ENCODE results near the gene USP12. TPM values are rescaled to one million over a fixed set of nuclear protein-coding genes. Genes with fewer than 3 reads are reported as not detected.
"Not testable (repeated sequence)": the region's sequence is repeated elsewhere in the genome, so short reads cannot be mapped to it uniquely, and the experiment has no call there.

The USP12 gene
- total RNA-seq, 1 donor from 2014 or later: 30.9 TPM

DNA sequence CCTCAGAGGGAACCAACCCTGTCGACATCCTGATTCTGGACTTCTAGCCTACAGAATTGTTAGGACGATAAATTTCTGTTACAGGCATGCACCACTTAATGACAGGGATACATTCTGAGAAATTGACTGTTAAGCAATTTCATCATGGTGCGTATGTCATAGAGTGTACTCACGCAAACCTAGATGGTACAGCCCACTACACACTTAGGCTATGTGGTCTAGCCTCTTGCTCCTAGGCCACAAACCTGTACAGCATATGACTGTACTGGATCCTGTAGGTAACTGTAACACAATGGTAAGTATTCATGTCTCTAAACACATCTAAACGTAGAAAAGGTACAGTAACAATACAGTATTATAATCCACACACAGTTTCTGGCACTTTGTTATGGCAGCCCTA is 13.3 kb downstream of the USP12 start:
- no peak for DNase-seq (ENCODE audit: extremely low read depth, low read depth, low spot score)

DNA sequence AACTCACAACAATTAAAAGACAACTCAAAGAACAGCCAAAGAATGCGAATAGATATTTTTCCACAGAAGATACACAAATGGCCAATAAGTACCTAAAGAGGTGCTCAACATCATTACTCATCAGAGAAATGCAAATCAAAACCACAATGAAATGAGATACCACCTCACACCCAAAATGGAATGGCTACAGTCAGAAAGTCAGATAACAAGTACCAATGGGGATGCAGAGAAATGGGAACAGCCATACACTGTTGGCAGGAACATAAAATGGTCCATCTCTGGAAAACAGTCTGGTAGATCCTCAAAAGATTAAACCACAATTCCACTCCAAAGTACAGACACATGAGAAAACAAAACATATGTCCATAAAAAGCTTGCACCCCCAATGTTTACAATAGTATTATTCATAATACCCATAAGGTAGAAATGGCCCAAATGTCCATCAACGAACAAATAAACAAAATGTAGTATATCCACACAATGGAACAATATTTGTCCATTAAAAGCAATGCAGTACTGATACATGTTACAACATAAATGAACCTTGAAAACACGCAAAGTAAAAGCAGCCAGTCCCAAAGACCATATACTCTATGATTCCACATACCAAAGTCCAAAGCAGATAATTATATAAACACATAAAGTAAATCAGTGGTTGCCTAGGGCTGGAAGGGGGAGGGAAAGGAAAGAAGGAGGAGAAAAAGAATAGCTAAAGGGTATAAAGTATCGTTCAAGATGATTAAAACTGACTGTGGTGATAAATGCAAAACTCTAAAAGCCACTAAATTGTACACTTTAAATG is 19.6 kb downstream of the USP12 start:
- no peak for DNase-seq (ENCODE audit: extremely low read depth, low read depth, low spot score)

DNA sequence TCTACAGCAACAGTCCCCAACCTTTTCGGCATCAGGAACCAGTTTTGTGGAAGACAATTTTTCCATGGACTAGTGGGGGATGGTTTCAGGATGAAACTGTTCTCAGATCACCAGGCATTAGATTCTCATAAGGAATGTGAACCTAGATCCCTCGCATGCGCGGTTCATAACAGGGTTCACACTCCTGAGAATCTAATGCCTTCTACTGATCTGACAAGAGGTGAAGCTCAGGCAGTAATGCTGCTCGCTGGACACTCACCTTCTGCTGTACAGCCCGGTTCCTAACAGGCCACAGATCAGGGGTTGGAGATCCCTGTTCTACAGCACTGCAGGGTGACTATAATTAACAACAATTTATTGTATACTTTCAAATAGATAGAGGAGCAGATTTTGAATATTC is 21.9 kb downstream of the USP12 start:
- no peak for DNase-seq (ENCODE audit: extremely low read depth, low read depth, low spot score)

DNA sequence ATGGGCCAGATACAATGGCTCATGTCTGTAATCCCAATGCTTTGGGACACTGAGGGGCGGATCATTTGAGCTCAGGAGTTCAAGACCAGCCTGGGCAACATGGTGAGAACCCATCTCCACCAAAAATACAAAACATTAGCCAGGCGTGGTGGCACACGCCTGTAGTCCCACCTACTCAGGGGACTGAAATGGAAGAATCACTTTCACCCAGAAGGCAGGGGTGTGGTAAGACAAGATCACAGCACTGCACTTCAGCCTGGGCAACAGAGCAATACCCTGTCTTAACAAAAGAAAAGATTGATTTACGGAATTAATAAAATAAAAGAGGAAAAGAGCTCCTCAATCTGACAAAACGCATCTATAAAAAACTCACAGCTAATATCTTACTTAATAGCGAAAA is 22.7 kb downstream of the USP12 start:
- no peak for DNase-seq (ENCODE audit: extremely low read depth, low read depth, low spot score)

DNA sequence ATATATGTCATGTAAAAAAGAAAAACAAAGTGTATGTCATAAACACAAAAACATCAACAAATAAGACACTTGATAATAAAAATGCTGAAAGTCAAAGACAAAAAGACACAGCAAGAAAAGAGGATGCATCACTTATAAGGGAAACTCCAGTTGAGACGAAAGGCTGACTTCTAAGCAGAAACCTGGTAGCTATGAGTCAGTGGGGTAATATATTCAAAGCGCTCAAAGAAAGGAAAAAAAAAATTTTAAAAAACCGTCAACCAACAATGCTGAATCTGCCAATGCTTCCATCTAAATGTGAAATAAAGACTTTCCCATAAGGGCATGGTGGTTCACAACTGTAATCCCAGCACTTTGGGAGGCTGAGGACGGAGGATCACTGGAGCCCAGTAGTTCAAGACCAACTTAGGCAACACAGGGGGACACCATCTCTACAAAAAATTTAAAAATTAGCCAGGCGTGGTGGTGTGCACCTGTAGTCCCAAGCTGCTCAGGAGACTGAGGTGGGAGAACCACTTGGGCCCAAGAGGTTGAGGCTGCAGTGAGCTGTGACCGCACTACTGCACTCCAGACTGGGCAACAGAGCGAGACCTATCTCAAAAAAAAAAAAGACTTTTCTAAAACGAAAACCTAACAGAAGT is 24.0 kb downstream of the USP12 start:
- no peak for DNase-seq (ENCODE audit: extremely low read depth, low read depth, low spot score)

DNA sequence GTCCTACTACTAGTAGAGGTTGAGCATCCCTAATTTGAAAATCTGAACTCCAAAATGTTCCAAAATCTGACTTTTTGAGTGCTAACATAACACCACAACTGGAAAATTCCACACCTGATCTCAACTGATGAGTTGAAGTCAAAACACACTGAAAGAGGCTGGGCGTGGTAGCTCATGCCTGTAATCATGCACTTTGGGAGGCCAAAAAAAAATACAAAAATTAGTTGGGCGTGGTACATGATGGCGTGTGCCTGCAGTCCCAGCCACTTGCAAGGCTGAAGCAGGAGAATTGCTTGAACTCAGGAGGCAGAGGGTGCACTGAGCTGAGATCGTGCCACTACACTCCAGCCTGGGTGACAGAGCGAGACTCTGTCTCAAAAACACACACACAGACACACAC is 29.9 kb downstream of the USP12 start:
- DNase-seq (ENCODE audit: extremely low read depth, low read depth, low spot score): no peak

DNA sequence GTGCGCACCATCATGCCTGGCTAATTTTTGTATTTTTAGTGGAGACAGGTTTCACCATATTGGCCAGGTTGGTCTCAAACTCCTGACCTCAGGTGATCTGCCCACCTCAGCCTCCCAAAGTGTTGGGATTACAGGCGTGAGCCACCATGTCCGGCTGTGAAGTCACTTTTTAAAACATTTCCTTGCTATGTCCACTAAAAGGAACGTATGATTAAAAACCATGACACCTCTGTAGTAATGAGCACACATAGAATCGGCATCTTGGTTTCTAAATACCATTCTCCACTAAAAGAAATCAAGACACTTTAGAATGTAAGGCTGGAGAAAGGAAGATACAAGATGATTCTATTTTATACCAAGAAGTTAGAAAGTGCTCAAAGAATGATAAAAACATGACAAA is 30.5 kb downstream of the USP12 start:
- not testable (repeated sequence) for DNase-seq (ENCODE audit: extremely low read depth, low read depth, low spot score)

DNA sequence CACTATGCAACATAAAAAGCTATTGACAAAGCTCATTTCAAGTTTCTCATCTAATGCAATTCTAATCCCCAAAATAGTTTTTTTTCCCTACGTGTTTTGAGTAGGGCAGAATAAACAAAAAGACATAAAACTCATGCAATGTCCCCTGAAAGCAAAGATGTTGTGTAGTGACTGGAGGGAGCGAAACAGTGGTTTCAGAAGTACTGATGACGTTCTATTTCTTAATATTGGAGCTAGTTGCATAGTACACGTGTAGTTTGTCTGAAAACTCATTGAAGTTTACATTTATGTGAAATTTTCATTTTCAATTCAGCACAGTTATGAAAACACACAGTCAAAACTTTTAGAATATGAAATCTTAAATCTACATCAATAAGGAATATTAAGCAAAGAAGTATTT is 31.6 kb downstream of the USP12 start:
- no peak for DNase-seq (ENCODE audit: extremely low read depth, low read depth, low spot score)

DNA sequence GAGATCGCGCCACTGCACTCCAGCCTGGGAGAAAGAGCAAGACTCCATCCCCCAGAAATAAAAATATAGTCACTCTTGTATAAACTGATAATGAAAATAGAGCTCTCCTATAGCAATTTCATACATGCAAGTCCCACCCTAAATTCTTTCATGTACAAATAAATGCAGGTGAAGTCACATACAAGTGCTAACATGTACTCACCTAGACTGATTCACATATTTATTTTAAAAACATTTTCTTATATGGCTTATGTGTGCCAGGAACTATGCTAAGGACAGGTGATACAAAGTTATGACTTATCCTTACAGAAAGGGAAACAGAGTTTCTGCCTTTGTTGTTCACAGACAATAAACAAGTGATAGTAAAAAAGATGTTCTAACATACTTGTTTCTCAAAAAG is 32.0 kb downstream of the USP12 start:
- no peak for DNase-seq (ENCODE audit: extremely low read depth, low read depth, low spot score)

DNA sequence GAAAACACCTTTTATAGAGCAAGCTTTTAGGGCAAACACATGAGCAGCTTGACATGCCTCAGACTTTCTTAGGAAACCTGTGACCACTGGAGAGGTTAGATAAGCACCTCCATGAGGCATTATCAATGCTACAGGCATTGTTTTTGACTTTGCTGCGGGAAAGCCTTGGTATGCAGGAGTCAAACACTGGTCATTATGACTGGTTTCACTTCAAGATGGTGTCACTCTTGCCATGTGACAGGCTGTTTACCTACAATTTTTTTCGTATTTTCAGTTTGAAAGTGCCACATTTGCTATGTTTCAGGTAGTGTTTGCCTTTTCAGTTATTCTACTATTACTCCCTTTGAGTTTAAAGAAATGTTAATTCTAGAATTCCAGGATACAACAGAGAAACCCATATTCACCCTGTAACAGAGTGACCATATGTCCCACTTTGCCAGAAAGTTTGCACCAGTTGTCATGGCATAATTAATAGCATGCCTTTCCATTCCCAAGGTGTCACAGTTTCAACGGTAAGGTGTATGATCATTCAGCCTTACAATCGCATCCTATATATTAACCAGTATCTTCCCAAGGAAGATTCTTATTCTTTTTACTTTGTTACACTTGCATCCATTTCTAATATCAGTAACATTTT is 33.0 kb downstream of the USP12 start:
- DNase-seq (ENCODE audit: extremely low read depth, low read depth, low spot score): no peak

DNA sequence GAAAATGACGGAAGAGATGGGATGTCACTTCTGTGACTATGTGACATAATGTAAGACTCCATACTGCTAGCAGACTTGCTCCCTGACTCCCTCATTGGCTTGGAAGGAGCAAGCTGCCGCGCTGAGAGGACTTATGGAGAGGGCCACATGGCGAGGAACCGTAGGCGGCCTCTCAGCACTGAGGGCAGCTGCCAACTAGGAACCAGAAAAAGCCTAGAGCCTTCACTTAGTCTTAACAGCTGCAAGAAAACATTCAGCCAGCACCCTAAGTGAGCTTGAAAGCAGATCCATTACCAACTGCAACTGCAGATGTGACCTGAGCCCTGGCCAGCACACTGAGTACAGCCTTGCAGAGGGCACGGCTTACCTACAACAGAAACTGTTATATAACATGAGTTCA is 33.9 kb downstream of the USP12 start:
- DNase-seq (ENCODE audit: extremely low read depth, low read depth, low spot score): no peak

DNA sequence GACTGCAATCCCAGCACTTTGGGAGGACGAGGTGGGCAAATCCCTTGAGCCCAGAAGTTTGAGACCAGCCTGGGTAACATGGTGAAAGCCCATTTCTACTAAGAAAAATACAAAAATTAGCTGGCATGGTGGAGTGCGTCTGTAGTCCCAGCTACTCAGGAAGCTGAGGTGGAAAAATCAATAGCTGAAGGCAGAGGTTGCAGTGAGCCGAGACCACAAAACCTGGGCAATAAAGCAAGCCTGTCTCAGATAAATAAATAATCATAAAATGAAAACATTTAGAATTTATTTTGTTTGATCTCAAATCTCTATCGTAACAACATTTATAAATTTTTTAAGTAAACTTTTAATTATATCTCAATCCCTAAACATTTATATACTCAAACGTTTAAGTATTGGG is 36.6 kb downstream of the USP12 start:
- no peak for DNase-seq (ENCODE audit: extremely low read depth, low read depth, low spot score)

DNA sequence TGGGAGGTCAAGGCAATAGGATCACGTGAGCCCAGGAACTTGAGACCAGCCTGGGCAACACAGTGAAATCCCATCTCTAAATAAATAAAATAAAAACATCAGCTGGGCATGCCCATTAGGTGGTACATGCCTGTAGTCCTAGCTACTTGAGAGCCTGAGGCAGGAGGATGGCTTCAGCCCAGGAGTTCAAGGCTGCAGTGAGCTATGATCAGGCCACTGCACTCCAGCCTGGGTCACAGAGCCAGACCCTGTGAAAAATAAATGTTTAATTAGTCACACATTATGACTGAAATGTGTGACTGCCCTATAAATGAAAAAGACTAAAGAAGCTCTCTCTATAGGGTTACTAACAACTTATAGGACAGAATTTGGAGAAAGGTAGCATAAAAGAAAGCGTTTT is 37.7 kb downstream of the USP12 start:
- no peak for DNase-seq (ENCODE audit: extremely low read depth, low read depth, low spot score)

DNA sequence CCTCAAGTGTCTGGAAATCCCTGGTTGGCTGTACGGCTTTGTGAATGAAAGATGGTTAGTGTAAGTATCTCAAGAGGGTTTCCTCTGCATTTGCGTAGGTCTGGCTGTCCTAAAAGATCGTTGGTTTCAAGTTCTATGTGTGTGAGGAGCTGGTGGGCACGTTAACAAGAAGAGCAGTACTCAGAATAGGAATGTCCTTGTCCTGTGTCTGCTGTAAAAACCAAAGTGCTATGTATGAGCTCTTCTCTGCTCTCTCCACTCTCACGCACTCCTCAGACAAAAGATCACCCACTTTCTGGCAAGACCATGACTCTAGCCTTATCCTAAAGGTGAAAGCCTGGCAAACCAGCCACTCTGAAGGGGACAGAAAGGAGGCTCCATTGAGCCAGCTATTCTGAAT is 39.1 kb downstream of the USP12 start:
- no peak for DNase-seq (ENCODE audit: extremely low read depth, low read depth, low spot score)

DNA sequence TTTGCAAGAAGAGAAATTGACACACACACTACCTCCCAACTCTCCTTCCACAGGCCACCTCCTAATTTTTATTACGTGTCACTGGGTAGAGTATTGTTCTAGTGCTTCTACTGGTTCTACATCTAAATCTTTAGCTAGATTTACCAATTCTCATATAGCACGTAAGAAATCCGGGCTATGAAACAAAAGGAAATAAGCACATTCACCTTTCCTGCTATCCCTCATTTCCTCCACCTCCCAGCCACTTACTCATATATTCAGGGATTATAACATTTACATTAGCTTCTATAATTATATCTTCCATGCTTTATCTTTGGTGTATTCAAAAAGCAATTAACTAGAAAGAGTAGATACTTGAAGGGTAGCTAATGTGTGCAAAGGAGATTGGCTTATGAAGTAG is 39.7 kb downstream of the USP12 start:
- no peak for DNase-seq (ENCODE audit: extremely low read depth, low read depth, low spot score)

DNA sequence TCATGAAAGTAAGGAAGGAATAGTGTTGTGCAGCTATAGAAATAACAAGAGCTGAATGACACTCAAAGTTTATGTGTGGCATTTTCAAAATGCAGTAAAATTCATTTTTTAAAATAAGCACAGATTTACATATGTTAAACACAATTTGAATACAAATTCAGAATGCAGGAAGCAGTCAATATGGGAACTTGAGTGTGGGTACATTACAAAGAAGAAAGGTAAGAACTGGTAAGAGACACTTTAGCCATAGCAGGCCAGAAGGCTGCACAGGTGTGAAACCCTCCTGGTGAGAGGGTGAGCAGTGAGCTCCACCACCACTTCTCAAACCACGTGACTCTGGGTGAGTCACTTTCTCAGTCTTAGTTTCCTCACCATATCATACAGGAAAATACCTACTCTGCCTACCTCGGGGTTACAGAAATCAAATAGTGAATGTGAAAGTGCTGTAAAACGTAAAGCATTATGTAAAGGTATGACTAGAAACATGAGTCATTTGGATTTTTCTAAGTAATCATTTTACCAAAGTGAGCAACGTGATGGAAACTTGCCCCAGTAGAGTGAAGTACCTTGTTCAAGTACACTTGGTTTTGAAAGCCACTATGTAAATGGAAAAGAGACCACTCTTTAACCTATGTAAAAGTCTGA is 40.5 kb downstream of the USP12 start:
- DNase-seq (ENCODE audit: extremely low read depth, low read depth, low spot score): no peak

DNA sequence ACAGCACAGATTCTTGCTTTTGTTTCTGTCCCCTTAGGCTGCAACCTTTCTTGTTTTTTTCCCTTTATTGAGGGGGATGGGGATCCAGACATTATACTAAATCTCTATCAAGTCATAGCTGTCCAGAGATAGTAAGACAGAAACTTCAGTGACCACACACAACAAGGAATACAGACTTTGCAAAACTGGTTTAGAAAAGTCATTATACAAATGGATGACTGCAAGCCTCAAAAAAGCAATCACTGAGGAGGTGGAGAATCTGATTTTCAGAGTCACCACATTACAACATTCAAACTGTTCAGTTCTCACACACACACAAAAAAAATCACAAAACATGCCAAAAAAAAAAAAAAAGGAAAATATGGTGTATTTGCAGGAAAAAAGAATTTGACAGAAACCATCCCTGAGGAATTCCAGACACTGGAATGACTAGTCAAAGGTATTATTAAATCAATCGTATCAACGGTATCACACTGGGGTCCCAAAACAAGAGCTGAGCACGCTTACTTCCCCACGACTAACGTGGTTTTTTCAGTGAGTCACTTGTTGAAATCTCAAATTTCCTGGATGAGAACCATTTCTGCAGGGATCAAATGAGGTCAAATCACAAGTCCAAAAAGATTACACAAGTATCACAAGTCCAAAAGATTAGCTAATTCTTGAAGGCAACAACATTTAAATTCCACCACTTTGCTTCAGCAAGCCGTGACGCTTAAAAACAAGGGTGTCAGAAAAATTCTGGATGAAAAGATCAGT is 41.2 kb downstream of the USP12 start:
- no peak for DNase-seq (ENCODE audit: extremely low read depth, low read depth, low spot score)

DNA sequence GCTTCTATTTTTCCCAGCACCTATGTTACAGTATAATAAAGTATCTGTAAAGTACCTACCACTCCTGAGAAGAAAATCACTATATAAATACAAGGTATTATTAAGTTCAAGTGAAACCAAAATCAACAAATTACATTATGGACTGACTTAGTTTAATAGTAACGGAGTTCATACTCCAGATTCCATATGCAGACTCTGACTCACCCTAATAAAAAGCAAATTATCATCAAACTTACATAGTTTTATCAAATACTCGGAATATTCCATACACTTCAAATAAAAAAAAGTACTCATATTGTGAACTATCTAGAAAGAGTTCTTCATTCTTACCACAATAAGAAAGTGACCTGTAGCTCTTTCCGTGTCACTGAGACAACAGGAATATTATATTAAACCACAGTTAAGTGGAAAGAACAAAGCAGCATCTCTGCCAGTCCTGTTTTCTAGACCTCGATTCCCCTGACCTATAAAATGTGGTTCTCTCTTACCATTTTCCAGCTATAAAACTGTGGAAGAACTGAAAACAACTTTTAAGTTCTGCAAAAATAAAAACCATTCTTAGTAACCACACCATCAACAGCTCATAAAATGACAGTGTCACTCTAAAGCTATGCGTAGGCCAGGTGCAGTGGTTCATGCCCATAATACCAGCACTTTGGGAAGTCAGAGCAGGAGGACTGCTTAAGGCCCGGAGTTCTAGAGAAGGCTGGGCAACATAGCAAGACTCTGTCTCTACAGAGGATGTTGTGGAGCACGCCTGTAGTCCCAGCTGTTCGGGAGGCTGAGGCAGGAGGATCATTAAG is 42.6 kb downstream of the USP12 start:
- DNase-seq (ENCODE audit: extremely low read depth, low read depth, low spot score): no peak

DNA sequence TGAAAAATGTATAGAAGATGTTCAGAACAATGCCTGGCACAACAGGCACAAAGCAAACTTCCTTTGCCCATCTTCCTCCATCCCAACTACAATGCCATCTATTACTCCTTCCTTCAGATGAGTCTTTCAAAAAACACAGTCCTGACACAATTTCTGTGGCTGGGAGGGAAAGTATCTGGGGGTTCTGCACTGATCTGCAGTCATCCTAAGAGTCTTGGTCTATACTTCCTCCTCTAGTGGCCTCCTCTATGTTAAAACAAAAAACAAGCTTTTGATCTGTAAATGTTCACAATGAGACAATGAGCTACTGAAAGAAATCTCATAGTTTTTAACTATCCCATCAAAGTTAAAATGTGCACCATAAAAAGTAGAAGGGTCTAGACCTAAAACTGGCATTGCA is 44.8 kb downstream of the USP12 start:
- no peak for DNase-seq (ENCODE audit: extremely low read depth, low read depth, low spot score)

Measured in glomerular endothelial cell (primary cell).